NCI-H526 treated with DMSO at 0.1 percent for 48 hours (cell line): ENCODE results near the gene B4GALT2.
A peak's percentile ranks its signal among the peaks of the same experiment; 100 is the strongest.

Experiments used
- DNase-seq: peaks from one replicate; lab custom pipeline; 2025; lab: John Stamatoyannopoulos, UW

Gene B4GALT2

DNA sequence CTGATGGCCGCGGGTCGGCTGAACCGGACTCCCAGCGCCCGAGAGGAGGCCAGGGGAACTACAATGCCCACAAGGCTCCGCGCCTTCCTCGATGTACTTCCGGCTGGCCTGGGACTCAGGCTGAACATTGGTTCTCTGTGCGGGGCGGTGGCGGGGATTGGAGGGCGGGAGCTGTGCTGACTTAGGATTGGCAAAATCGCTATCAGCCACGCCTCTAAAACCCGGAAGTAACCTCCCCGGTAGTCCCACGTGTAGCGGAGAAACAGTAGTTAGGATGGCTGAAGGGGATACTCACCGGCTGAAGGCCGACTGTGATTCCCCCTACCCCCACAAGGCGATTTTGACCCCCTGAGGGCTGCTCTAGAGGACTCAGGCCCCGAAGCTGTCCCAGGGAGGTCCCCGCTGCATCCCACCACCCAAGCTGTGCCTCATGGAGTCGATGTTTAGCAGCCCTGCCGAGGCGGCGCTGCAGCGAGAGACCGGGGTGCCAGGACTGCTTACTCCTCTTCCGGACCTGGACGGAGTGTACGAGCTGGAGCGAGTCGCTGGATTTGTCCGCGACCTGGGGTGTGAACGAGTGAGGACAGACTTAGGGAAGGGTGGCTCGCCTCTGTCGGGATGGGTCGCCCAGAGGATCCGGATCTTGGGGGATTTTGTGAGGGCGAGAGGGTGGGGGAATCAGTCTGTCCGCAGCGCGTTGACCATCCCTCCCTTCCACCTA is 9.1 kb upstream of the B4GALT2 start, which contains the start of gene DPH2:
Gene DPH2, plus strand, starts transcription at position 265 of the 721 bp plus-strand sequence. Its CDS starts 166 bp downstream, at position 431.
- peak; percentile 99 for DNase-seq

DNA sequence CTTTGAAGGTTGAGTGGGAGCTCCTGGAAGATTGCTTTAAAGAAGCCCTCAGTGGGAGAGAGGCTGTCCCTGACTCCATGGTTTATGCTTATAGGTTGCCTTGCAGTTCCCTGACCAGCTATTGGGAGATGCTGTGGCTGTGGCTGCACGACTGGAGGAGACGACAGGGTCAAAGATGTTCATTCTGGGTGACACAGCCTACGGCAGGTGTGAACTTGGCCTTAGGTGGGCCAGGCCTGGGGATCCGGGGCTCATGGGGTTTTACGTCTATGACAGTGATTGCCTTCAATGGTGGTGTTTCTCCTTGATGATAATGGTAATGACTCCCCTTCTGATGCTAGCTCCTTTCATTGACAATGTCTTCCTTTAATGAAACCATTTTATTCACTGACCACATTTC is 8.5 kb upstream of the B4GALT2 start:
- DNase-seq: no peak

GRCh38 chr1:43970911-43971310 is 8.1 kb upstream of the B4GALT2 start:
- no peak for DNase-seq

- no peak for DNase-seq
Observed at GRCh38 chr1:43971336-43971980, 7.6 kb upstream of the B4GALT2 start.

DNA sequence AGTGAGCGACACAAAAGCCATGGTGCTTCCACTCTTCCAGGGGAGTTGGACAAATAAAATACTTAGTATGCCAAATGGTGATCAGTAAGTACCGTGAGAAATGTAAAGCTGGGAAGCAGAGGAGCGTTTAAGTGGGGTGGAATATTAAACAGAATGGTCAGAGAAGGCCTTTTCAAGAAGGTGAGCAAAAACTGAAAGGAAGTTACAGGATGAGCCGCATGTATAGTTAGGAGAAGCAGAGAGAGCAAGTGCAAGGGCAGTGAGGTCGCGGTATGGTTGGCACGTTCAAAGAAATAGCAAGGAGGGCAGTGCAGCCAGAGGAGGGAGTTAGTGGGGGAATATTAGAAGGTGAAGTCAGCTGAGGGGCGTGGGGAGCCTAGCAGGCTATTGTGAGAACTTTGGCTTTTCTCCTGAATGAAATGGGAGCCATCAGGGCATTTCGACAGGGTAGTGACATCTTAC is 5.0 kb upstream of the B4GALT2 start:
- DNase-seq: peak; percentile 77

- peak; percentile 97 for DNase-seq
Observed at GRCh38 chr1:43974443-43975248, 4.4 kb upstream of the B4GALT2 start, which contains the start of gene ATP6V0B. Gene ATP6V0B, plus strand, starts transcription at chr1:43974960. Its CDS starts 81 bp downstream, at chr1:43975041.

DNA sequence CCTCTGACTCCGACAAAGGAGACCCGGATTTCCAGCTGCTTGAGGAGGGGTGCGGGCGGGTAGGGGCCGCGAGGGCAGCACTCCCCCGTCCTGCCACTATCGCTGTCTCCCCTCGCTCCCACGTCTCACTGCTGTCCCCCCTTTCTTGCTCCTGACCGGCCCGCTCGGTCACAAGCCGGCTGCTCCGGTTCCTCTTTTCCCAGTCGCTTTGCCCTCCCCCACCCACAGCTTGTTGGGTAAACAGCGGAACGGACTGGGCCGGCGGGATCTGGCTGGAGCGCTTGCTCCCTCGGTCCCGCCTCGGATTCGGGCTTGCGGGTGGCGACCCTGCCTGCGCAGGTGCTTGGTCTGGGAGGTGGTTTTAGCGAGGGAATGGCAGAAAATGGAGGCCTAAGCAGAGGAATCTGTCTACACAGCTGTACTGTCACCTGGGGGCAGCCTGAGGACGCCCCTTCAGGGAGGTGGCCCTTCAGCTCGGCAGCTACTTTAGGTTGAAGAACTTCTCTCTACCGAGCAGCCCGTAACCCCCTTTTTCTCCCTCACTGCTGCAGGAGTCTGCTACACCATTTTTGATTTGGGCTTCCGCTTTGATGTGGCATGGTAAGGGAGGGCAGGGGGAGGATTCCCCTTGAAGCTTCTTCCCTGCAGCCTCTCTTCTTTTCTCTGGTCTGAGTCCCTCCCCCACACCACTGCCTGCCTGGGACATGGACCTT is 3.6 kb upstream of the B4GALT2 start:
- DNase-seq: no peak

GRCh38 chr1:43976045-43976444 is 3.0 kb upstream of the B4GALT2 start:
- no peak for DNase-seq

DNA sequence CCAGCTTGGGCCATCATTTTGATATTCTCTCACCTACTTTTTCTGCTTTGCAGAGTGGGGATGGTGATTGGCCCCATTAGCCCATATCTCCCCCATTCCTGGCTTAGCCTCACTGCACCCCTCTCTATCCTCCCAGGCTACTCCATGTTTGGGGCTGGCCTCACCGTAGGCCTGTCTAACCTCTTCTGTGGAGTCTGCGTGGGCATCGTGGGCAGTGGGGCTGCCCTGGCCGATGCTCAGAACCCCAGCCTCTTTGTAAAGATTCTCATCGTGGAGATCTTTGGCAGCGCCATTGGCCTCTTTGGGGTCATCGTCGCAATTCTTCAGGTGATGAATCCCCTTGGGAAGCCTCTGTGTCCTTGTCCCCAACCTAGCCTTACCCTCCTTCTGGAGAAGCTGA is 2.1 kb upstream of the B4GALT2 start:
- DNase-seq: no peak

- no peak for DNase-seq
Observed at GRCh38 chr1:43977376-43978263, 1.4 kb upstream of the B4GALT2 start.

DNA sequence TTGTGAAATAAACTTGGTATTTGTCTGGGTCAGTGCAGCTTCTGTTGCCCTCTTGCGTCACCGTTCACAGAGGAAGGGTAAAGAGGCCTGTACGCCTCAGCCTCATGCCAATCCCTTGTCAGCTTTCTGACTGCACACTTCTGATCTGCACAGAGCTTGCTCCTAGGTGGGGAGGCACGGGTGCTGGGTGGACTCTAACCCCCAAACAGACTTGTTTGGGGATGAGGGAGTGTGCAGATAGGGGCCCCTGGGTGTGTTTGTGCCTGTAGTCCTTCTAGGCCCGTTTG is 803 bp upstream of the B4GALT2 start:
- no peak for DNase-seq

GRCh38 chr1:43979261-43979527 is 184 bp downstream of the B4GALT2 start:
- no peak for DNase-seq

DNA sequence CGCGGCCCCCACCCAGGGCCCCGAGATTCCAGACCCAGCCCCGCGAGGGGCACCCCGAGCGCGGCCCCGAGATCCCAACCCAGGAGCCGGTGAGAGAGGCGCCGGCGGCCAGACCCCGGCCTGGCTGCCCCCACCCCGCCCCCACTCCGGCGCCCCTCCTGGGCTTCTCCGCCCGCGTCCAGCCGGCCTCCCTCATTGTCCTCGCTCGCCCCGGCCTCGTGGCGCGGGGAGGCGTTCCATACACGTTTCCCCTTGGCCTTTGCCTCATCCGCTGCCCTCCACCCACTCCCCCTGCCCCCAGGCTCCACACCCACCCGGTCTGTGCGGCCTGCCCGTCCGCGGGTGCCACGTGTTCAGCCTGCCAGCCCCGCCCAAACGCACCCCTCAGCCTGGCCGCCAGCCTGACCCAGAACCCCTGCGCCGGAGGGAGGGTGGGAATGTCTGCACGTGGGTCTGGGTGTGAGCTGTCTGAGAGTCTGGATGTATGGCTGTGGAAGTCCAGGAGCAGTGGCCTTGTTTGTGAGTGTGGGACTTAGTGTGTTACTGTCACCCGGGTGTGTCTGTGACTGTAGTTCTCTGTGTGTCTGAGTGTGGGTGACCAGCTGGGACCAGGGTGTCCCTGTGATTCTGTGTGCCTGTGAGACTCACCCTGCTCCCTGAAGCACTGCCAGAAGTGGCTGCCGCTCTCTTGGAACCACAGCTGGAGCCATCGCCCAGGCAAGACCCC is 681 bp downstream of the B4GALT2 start:
- DNase-seq: peak; percentile 35

DNA sequence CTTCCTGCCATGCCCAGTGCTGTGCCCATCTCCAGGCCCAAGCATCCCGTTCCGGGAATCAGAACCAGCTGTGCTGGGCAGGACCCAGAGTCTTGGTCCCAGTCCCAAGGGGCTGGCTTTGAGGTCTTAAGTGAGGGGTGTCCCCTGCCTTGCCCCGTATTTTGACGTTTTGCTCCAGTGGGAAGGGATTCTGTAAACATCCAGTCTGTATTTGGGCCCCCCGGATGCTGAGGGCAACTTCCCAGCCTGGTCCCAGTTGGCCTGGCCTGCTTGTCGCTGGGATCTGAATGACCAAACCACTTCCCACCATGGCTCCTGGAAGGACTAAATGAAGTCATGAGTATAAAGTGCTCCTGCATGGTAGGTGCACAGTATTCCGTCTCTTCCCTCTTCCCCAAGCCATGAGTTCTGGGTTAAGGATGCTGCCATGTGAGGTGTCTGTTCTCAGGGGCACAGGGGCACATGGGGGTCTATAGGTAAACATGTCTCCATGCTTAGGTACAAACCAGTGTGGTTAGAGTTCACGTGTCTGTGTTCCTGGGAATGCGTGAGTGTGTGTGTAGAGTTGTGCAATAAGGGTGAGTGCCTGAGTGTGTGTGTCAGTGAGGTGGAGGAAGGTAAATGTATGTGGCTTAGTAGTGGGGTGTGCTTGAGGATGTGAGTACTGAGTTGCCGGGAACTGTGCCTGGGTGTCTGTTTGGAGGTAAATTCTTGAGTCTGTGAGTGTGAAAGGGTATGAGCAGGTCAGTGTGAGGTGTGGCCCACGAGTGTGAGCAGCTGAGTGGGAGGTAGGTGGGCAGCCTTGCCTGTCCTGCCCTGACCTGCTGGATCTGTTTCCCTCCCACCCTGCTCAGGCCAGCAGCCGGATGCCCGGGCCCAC is 1.5 kb downstream of the B4GALT2 start:
- peak; percentile 24 for DNase-seq

GRCh38 chr1:43981135-43981491 is 2.1 kb downstream of the B4GALT2 start:
- peak; percentile 40 for DNase-seq

GRCh38 chr1:43981636-43982035 is 2.6 kb downstream of the B4GALT2 start:
- DNase-seq: no peak

- no peak for DNase-seq
Observed at GRCh38 chr1:43982241-43982640, 3.2 kb downstream of the B4GALT2 start.

- DNase-seq: no peak
Observed at GRCh38 chr1:43982808-43983207, 3.8 kb downstream of the B4GALT2 start.

GRCh38 chr1:43983253-43983899 is 4.4 kb downstream of the B4GALT2 start:
- no peak for DNase-seq
